ENCODE measurements around the gene ZNF221. TPM values are rescaled to one million over a fixed set of nuclear protein-coding genes. Genes with fewer than 3 reads are reported as not detected.

ZNF221 gene
- total RNA-seq, 4 donors from 2014 or later: 4.2 to 14.3 (median 6.2) TPM

DNA sequence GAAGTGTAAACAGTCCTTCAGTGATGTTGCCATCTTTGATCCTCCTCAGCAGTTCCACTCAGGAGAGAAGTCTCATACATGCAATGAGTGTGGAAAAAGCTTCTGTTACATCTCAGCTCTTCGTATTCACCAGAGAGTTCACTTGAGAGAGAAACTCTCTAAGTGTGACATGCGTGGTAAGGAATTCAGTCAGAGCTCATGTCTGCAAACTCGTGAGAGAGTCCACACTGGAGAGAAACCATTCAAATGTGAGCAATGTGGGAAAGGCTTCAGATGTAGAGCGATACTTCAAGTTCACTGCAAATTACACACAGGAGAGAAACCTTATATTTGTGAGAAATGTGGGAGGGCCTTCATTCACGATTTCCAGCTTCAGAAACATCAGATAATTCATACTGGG lies 59.4 kb downstream of the ZNF221 start:
- Histone ChIP-seq H3K4me3 (no peak overlapping the region), H3K4me1 (no peaks in the 10 kb centered on the region), H3K9me3 (peaks cover 0 to 93% (median 5%) of the 10 kb centered on the region in 3 donors), H3K27me3 (no peaks in the 10 kb centered on the region), H3K27ac (no peak overlapping the region), H3K36me3 (peaks cover 23 to 71% of the 10 kb centered on the region in 2 donors)
- no peak for ATAC-seq
- 93 to 100% methylated on average over 1 to 5 of the region's 5 CpGs for WGBS, 2 donors (ENCODE audit: low coverage in 1 of 2)
- no peak for TF ChIP-seq EP300 (IDR thresholded peaks at IDR 0.05)
- TF ChIP-seq POLR2A (IDR thresholded peaks at IDR 0.05): no peak
- TF ChIP-seq, protein P1, sequence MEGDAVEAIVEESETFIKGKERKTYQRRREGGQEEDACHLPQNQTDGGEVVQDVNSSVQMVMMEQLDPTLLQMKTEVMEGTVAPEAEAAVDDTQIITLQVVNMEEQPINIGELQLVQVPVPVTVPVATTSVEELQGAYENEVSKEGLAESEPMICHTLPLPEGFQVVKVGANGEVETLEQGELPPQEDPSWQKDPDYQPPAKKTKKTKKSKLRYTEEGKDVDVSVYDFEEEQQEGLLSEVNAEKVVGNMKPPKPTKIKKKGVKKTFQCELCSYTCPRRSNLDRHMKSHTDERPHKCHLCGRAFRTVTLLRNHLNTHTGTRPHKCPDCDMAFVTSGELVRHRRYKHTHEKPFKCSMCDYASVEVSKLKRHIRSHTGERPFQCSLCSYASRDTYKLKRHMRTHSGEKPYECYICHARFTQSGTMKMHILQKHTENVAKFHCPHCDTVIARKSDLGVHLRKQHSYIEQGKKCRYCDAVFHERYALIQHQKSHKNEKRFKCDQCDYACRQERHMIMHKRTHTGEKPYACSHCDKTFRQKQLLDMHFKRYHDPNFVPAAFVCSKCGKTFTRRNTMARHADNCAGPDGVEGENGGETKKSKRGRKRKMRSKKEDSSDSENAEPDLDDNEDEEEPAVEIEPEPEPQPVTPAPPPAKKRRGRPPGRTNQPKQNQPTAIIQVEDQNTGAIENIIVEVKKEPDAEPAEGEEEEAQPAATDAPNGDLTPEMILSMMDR (IDR thresholded peaks at IDR 0.05): no peak
- TF ChIP-seq POLR2AphosphoS5 (IDR thresholded peaks at IDR 0.05): no peak

Small RNA genes lying within 50 kb of the gene (small RNA-seq; reads per million reads assigned to genes)
- 0 reads per million in 4 donors for gene AC006213.5

Other genes with a start within 250 kb of the ZNF221 start
- not detected for gene IRGC, start 235.2 kb upstream of the ZNF221 start, total RNA-seq
- 10 to 100 TPM in 3 of 4 donors, 1 to 10 TPM in 1; 8.9 to 25.9 (median 17.9) TPM for gene SMG9, start 196.3 kb upstream of the ZNF221 start, total RNA-seq
- gene KCNN4, start 170.3 kb upstream of the ZNF221 start, total RNA-seq: 1 to 10 TPM; 1.8 to 7.1 (median 3.4) TPM
- gene LYPD5, start 148.8 kb upstream of the ZNF221 start, total RNA-seq: 1 to 10 TPM; 3.1 to 9.8 (median 5.2) TPM
- 10 to 100 TPM in 3 of 4 donors, 1 to 10 TPM in 1; 9.6 to 11.4 (median 10.5) TPM for gene ZNF283, start 123.9 kb upstream of the ZNF221 start, total RNA-seq
- gene ZNF404, start 67.3 kb upstream of the ZNF221 start, total RNA-seq: 1 to 10 TPM; 2.3 to 5.0 (median 3.9) TPM
- 10 to 100 TPM in 3 of 4 donors, 1 to 10 TPM in 1; 9.7 to 16.7 (median 12.0) TPM for gene ZNF45, start 15.9 kb upstream of the ZNF221 start, total RNA-seq
- gene ZNF155, start 33.0 kb downstream of the ZNF221 start, total RNA-seq: 1 to 10 TPM; 6.2 to 6.9 (median 6.4) TPM
- 1 to 10 TPM; 2.8 to 6.1 (median 3.7) TPM for gene ZNF230, start 51.7 kb downstream of the ZNF221 start, total RNA-seq
- 1 to 10 TPM; 2.0 to 4.9 (median 2.5) TPM for gene ZNF222, start 74.2 kb downstream of the ZNF221 start, total RNA-seq
- 1 to 10 TPM; 2.3 to 5.5 (median 4.4) TPM for gene ZNF223, start 100.8 kb downstream of the ZNF221 start, total RNA-seq
- 1 to 10 TPM; 2.0 to 2.5 (median 2.4) TPM for gene ZNF284, start 120.9 kb downstream of the ZNF221 start, total RNA-seq
- gene ZNF224, start 143.1 kb downstream of the ZNF221 start, total RNA-seq: 10 to 100 TPM; 12.5 to 33.0 (median 16.8) TPM
- 1 to 10 TPM; 4.3 to 4.5 (median 4.4) TPM for gene ZNF225, start 162.2 kb downstream of the ZNF221 start, total RNA-seq
- gene ZNF234, start 190.3 kb downstream of the ZNF221 start, total RNA-seq: 1 to 10 TPM; 6.7 to 9.3 (median 7.1) TPM
- 10 to 100 TPM; 14.7 to 28.2 (median 20.5) TPM for gene ZNF226, start 213.9 kb downstream of the ZNF221 start, total RNA-seq

Data from gastroesophageal sphincter (tissue), 4 donors.